HEK293 (cell line): ENCODE results near the gene GNG5.

Source experiments
- CTCF ChIA-PET: fragments of 350-600 bp; formaldehyde crosslinking; extraction: SDS; loops from one replicate; lab custom pipeline; 2021; ENCODE audit warnings: antibody characterized with exemption; lab: Yijun Ruan, JAX
- POLR2A ChIA-PET: fragments of 300-600 bp; formaldehyde crosslinking; extraction: SDS; loops from one replicate; lab custom pipeline; 2020; ENCODE audit warnings: antibody characterized with exemption, inconsistent platforms; lab: Yijun Ruan, JAX
- H3K27ac ChIP-seq: fragments of 200-500 bp; sonication (Bioruptor generic); 2 replicates; pipeline ENCODE4 v1.5.1; 2014; ENCODE audit warnings: low read depth, low read length, control low read depth, inconsistent platforms; ENCODE audit errors: extremely low read depth
- H3K36me3 ChIP-seq, 2 experiments: fragments of 200-500 bp in 1 of 2; sonication (Bioruptor generic) in 1 of 2; 1 replicate in 1 of 2; 2 replicates in 1 of 2; pipeline ENCODE4 v1.5.1; 2014 to 2017; ENCODE audit warnings: inconsistent platforms in 2 of 2, low read length in 2 of 2; ENCODE audit not compliant: control insufficient read depth in 2 of 2, insufficient read depth in 1 of 2
- H3K4me1 ChIP-seq: fragments of 200-500 bp; sonication (Bioruptor generic); 2 replicates; pipeline ENCODE4 v1.5.1; 2014; ENCODE audit warnings: mild to moderate bottlenecking, low read length, inconsistent platforms; ENCODE audit not compliant: control insufficient read depth, insufficient read depth
- H3K4me3 ChIP-seq: 2 replicates; pipeline ENCODE4 v1.5.1; 2011; ENCODE audit warnings: low read depth, mild to moderate bottlenecking, control low read depth, low read length, moderate library complexity
- H3K9me3 ChIP-seq: fragments of 200-500 bp; sonication (Bioruptor generic); 2 replicates; pipeline ENCODE4 v1.5.1; 2014; ENCODE audit warnings: low read depth, low read length, inconsistent platforms; ENCODE audit not compliant: control insufficient read depth, insufficient read depth
- ATF2 ChIP-seq: fragments of 450-650 bp; formaldehyde crosslinking; IDR thresholded peaks from 2 replicates; pipeline ENCODE4 v1.5.1; 2016; ENCODE audit warnings: missing biosample characterization, missing genetic modification characterization, low read depth
- KLF16 ChIP-seq: fragments of 450-650 bp; formaldehyde crosslinking; IDR thresholded peaks from 2 replicates; pipeline ENCODE4 v1.5.1; 2017; ENCODE audit warnings: missing biosample characterization, missing genetic modification characterization
- KLF9 ChIP-seq: fragments of 450-650 bp; formaldehyde crosslinking; IDR thresholded peaks from 2 replicates; pipeline ENCODE4 v1.5.1; 2016; ENCODE audit warnings: missing biosample characterization, missing genetic modification characterization, low read depth
- PRDM2 ChIP-seq: fragments of 450-650 bp; formaldehyde crosslinking; IDR thresholded peaks from 2 replicates; pipeline ENCODE4 v1.5.1; 2016; ENCODE audit warnings: missing biosample characterization, missing genetic modification characterization, borderline replicate concordance
- ZFP37 ChIP-seq: fragments of 450-650 bp; formaldehyde crosslinking; IDR thresholded peaks from 2 replicates; pipeline ENCODE4 v1.5.1; 2016; ENCODE audit warnings: missing biosample characterization, missing genetic modification characterization
- ZNF132 ChIP-seq: fragments of 450-650 bp; formaldehyde crosslinking; IDR thresholded peaks from 2 replicates; pipeline ENCODE4 v1.5.1; 2017; ENCODE audit warnings: missing biosample characterization, missing genetic modification characterization, borderline replicate concordance
- ZNF175 ChIP-seq: fragments of 450-650 bp; formaldehyde crosslinking; IDR thresholded peaks from 2 replicates; pipeline ENCODE4 v1.5.1; 2016; ENCODE audit warnings: missing biosample characterization, missing genetic modification characterization
- ZNF2 ChIP-seq: fragments of 450-650 bp; formaldehyde crosslinking; IDR thresholded peaks from 2 replicates; pipeline ENCODE4 v1.5.1; 2016; ENCODE audit warnings: missing biosample characterization, missing genetic modification characterization
- ZNF266 ChIP-seq: fragments of 450-650 bp; formaldehyde crosslinking; IDR thresholded peaks from 2 replicates; pipeline ENCODE4 v1.5.1; 2016; ENCODE audit warnings: missing biosample characterization, missing genetic modification characterization, low read depth
- ZNF362 ChIP-seq: fragments of 450-650 bp; formaldehyde crosslinking; IDR thresholded peaks from 2 replicates; pipeline ENCODE4 v1.5.1; 2016; ENCODE audit warnings: missing biosample characterization, missing genetic modification characterization
- ZNF366 ChIP-seq: fragments of 450-650 bp; formaldehyde crosslinking; conservative IDR thresholded peaks from 2 replicates; pipeline ENCODE4 v1.5.1; 2016; ENCODE audit warnings: missing biosample characterization, missing genetic modification characterization
- ZNF37A ChIP-seq: fragments of 450-650 bp; IDR thresholded peaks from 2 replicates; pipeline ENCODE4 v1.5.1; 2018; ENCODE audit warnings: missing biosample characterization, missing genetic modification characterization
- ZNF513 ChIP-seq: fragments of 450-650 bp; IDR thresholded peaks from 2 replicates; pipeline ENCODE4 v1.5.1; 2018; ENCODE audit warnings: missing biosample characterization, missing genetic modification characterization
- ZNF837 ChIP-seq: fragments of 450-650 bp; formaldehyde crosslinking; IDR thresholded peaks from 2 replicates; pipeline ENCODE4 v1.5.1; 2016; ENCODE audit warnings: missing biosample characterization, missing genetic modification characterization
- ZSCAN5A ChIP-seq: fragments of 450-650 bp; formaldehyde crosslinking; IDR thresholded peaks from 2 replicates; pipeline ENCODE4 v1.5.1; 2016; ENCODE audit warnings: missing biosample characterization, missing genetic modification characterization

The GNG5 gene

GRCh38 chr1:84489766-84490165 is 16.6 kb downstream of the GNG5 start:
- Histone ChIP-seq H3K27ac (no peak overlapping the region), H3K36me3 (peaks cover 40 to 79% of the 10 kb centered on the region in 2 experiments), H3K9me3 (no peaks in the 10 kb centered on the region), H3K4me1 (no peaks in the 10 kb centered on the region), H3K4me3 (no peak overlapping the region)
- TF ChIP-seq PRDM2, result no peak
- TF ChIP-seq KLF16 (tag by site-specific recombination), result no peak
- TF ChIP-seq ZSCAN5A, result no peak
- no peak for TF ChIP-seq ZNF366
- TF ChIP-seq KLF9 (tag by site-specific recombination), result no peak
- TF ChIP-seq ZNF362 (tag by site-specific recombination), result no peak
- TF ChIP-seq ZNF837 (tag by site-specific recombination), result no peak
- no peak for TF ChIP-seq ZFP37 (tag by site-specific recombination)
- TF ChIP-seq ZNF175 (tag by site-specific recombination), result no peak
- TF ChIP-seq ZNF132, result no peak
- no peak for TF ChIP-seq ZNF266 (tag by site-specific recombination)
- POLR2A ChIA-PET, result interaction anchor here (1.0 kb wide), 1 partner anchor 9 kb away, joined by 3 read pairs; no protein-coding TSS in a partner anchor
- CTCF ChIA-PET, result interaction anchor here (0.7 to 1.2 kb wide), 2 partner anchors 236 to 264 kb away, joined by 4 to 8 read pairs; no protein-coding TSS in a partner anchor

- no peak for TF ChIP-seq ZNF513
- no peak for TF ChIP-seq KLF16 (tag by site-specific recombination)
- TF ChIP-seq ZNF37A (tag by site-specific recombination), result no peak
- TF ChIP-seq ATF2 (tag by site-specific recombination), result no peak
- no peak for TF ChIP-seq ZNF2 (tag by site-specific recombination)
- Histone ChIP-seq H3K4me1 (no peaks in the 10 kb centered on the region), H3K4me3 (no peak overlapping the region), H3K9me3 (no peaks in the 10 kb centered on the region), H3K27ac (no peak overlapping the region), H3K36me3 (peaks cover 41 to 79% of the 10 kb centered on the region in 2 experiments)
- CTCF ChIA-PET, result no interaction called here
- POLR2A ChIA-PET, result no interaction called here
Measured at GRCh38 chr1:84488107-84488506, 18.3 kb downstream of the GNG5 start.
